ENCODE data around the gene CRTAC1. TPM values are rescaled to one million over a fixed set of nuclear protein-coding genes. Genes with fewer than 3 reads are reported as not detected.

Gene CRTAC1
- polyA plus RNA-seq, 3 donors: not detected

- Mint-ChIP-seq H3K4me1 (no peaks in the 10 kb centered on the region), H3K27me3 (ENCODE audit: low read depth in 3 of 3) (peaks cover under 1 to 22% (median 8%) of the 10 kb centered on the region in 3 donors), H3K9me3 (peaks cover 0 to 1% (median 0%) of the 10 kb centered on the region in 7 donors), H3K4me3 (no peak overlapping the region), H3K36me3 (no peaks in the 10 kb centered on the region), H3K27ac (no peak overlapping the region)
- H3K27ac ChIP-seq (ENCODE audit: low read depth in 1 of 2, low read length in 2 of 2): no peak overlapping the region
- no peak overlapping the region for H3K4me2 ChIP-seq (replicated peaks; ENCODE audit: extremely low read depth, low read length, poor library complexity, severe bottlenecking)
- no peak overlapping the region for H3K9ac ChIP-seq (ENCODE audit: insufficient read depth, low read length, poor library complexity, severe bottlenecking)
- 79% methylated on average over 2 of the region's 8 CpGs for WGBS (ENCODE audit: insufficient coverage)
- no peaks in the 10 kb centered on the region for H3K9me3 ChIP-seq (replicated peaks in 1 of 2; ENCODE audit: control insufficient read depth in 1 of 2, insufficient read depth in 1 of 2, low read length in 2 of 2)
- H4K20me1 ChIP-seq (ENCODE audit: insufficient read depth, low read length): no peaks in the 10 kb centered on the region
- H3K4me1 ChIP-seq (ENCODE audit: control insufficient read depth in 1 of 2, insufficient read depth in 2 of 2, low read length in 2 of 2): no peaks in the 10 kb centered on the region
- no peak for TF ChIP-seq CTCF (IDR thresholded peaks at IDR 0.05)
- H3K36me3 ChIP-seq (replicated peaks in 1 of 2; ENCODE audit: control insufficient read depth in 1 of 2, insufficient read depth in 2 of 2, low read length in 2 of 2): no peaks in the 10 kb centered on the region
- H3K4me3 ChIP-seq (replicated peaks in 1 of 3; ENCODE audit: low read depth in 2 of 3, low read length in 3 of 3): no peak overlapping the region
- no peak for DNase-seq
- H2AFZ ChIP-seq (ENCODE audit: insufficient read depth, low read depth, low read length, poor library complexity, severe bottlenecking): no peak overlapping the region
- no peaks in the 10 kb centered on the region for H3K79me2 ChIP-seq (ENCODE audit: insufficient read depth, low read length)
- peaks cover 0 to 5% of the 10 kb centered on the region in 2 donors for H3K27me3 ChIP-seq (ENCODE audit: control insufficient read depth in 2 of 2, insufficient read depth in 2 of 2, low read length in 2 of 2)
- intact Hi-C loops (cut with micrococcal nuclease): no loop called here
Measured at GRCh38 chr10:97820096-97820704, 210.2 kb downstream of the CRTAC1 start.

DNA sequence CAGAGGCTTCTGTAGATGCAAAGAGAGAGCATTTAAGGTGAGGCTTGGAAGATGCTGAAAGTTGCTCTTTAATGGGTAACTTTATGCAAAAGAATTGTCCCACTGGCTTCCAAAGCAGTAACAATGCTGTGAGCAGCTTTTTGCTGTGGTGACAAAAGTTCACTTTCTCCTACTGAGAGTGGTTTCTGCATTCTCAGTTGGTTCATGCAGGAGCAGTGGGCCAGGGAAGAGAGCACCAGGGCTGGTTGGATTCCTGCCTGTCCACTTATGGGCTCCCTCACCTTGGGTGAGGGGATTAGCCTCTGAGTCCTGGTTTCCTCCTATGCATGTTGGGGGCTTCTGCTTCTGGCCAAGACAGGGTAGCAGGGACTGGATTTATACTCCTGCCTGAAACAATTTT is 211.8 kb downstream of the CRTAC1 start:
- no peaks in the 10 kb centered on the region for H3K36me3 Mint-ChIP-seq

More for the DNA sequence above, 211.8 kb downstream of the CRTAC1 start:
- H3K4me1 ChIP-seq (ENCODE audit: control insufficient read depth in 1 of 2, insufficient read depth in 2 of 2, low read length in 2 of 2): no peaks in the 10 kb centered on the region
- no peak overlapping the region for H3K4me2 ChIP-seq (replicated peaks; ENCODE audit: extremely low read depth, low read length, poor library complexity, severe bottlenecking)
- no peaks in the 10 kb centered on the region for H3K79me2 ChIP-seq (ENCODE audit: insufficient read depth, low read length)
- Mint-ChIP-seq H3K4me3 (no peak overlapping the region), H3K27ac (no peak overlapping the region), H3K4me1 (no peaks in the 10 kb centered on the region), H3K9me3 (peaks cover 0 to 1% (median 0%) of the 10 kb centered on the region in 7 donors), H3K27me3 (ENCODE audit: low read depth in 3 of 3) (peaks cover 4 to 27% (median 8%) of the 10 kb centered on the region in 3 donors)
- H3K27me3 ChIP-seq (ENCODE audit: control insufficient read depth in 2 of 2, insufficient read depth in 2 of 2, low read length in 2 of 2): peaks cover 0 to 5% of the 10 kb centered on the region in 2 donors
- no peak for TF ChIP-seq CTCF (IDR thresholded peaks at IDR 0.05)
- H3K36me3 ChIP-seq (replicated peaks in 1 of 2; ENCODE audit: control insufficient read depth in 1 of 2, insufficient read depth in 2 of 2, low read length in 2 of 2): no peaks in the 10 kb centered on the region
- no peaks in the 10 kb centered on the region for H4K20me1 ChIP-seq (ENCODE audit: insufficient read depth, low read length)
- DNase-seq: no peak
- no peak overlapping the region for H3K27ac ChIP-seq (ENCODE audit: low read depth in 1 of 2, low read length in 2 of 2)
- no peak overlapping the region for H3K9ac ChIP-seq (ENCODE audit: insufficient read depth, low read length, poor library complexity, severe bottlenecking)
- no peak overlapping the region for H2AFZ ChIP-seq (ENCODE audit: insufficient read depth, low read depth, low read length, poor library complexity, severe bottlenecking)
- H3K9me3 ChIP-seq (replicated peaks in 1 of 2; ENCODE audit: control insufficient read depth in 1 of 2, insufficient read depth in 1 of 2, low read length in 2 of 2): no peaks in the 10 kb centered on the region
- intact Hi-C loops (cut with micrococcal nuclease): no loop called here
- H3K4me3 ChIP-seq (replicated peaks in 1 of 3; ENCODE audit: low read depth in 2 of 3, low read length in 3 of 3): no peak overlapping the region
